ENCODE results near the gene ABCA1.
"Not testable (repeated sequence)": the region's sequence is repeated elsewhere in the genome, so short reads cannot be mapped to it uniquely, and the experiment has no call there.

ABCA1 gene

GRCh38 chr9:104864675-104865104 lies 63.3 kb downstream of the ABCA1 start:
- DNase-seq: no peak

- DNase-seq: no peak
Measured at GRCh38 chr9:104863180-104863883, 64.6 kb downstream of the ABCA1 start.

DNA sequence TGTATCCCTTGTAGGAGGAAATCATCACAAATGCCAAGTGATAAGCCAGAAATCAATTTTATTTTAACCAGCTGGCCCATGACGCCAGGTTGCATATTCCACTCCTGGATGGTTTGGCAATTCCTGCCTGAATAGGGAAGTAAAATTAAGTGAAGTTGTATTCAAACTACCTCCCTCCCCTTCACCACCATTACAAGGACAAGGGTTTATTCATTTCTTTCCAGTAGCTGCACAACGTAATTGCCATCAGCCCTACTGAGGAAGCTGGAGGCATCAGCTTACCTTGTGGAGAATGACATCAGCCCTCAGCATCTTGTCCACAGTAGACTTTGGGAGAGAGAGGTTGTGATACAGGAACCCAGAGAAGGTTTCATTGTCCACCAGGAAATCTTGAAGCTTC lies 66.6 kb downstream of the ABCA1 start:
- no peak for DNase-seq

DNA sequence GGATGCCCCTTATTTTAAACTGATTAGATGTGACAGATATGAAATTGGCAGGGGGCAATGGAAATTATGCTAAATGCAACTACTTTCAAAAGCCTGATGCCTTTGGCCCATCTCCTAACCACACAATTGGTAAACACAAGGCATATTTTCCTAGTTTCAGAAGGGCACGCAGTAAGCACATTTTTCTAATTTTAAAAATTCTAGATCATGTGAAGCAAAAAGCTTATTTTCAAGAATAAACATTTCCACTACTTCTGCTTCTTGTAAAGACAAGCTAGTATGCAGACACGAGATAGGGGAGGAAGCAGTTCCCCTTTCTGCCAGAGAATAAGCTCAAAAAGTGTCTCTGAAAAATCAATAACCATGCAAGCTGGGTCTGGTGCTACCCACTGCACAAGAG lies 67.7 kb downstream of the ABCA1 start:
- no peak for DNase-seq

DNA sequence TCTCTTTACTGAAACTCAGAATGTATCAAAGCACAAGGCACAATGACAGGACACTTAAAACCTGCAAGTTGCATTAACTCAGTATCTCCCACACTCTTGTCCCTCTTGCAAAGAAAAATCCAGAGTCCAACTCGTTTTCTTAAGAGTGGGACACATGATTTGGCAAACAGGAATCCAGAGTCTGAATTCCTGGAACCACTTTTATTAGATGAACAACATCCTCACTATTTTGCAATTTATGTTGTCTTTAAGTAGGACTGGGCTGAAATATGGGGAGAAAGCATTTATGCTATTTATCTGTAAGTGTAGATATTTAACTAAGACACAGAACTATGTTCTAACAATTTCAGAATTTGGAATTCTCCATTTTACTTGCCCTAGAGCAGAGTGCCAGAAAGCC lies 69.1 kb downstream of the ABCA1 start:
- no peak for DNase-seq

- no peak for DNase-seq
Measured at GRCh38 chr9:104858271-104858670, 69.7 kb downstream of the ABCA1 start.

- peak; percentile 15 for DNase-seq
Measured at GRCh38 chr9:104856413-104856941, 71.5 kb downstream of the ABCA1 start.

GRCh38 chr9:104855807-104856206 lies 72.1 kb downstream of the ABCA1 start:
- DNase-seq: no peak

DNA sequence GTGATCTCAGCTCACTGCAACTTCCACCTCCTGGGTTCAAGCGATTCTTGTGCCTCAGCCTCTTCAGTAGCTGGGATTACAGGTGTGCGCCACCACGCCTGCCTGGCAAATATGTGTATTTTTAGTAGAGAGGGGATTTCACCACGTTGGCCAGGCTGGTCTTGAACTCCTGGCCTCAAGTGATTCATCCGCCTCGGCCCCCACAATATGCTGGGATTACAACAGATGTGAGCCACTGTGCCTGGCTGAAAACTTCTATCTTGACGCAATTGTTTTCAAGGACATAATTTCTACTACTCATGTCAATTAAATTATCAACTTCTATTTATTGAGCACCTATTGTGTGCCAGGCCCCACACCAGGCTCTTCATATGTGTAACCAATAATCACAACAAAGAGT lies 72.7 kb downstream of the ABCA1 start:
- not testable (repeated sequence) for DNase-seq

DNA sequence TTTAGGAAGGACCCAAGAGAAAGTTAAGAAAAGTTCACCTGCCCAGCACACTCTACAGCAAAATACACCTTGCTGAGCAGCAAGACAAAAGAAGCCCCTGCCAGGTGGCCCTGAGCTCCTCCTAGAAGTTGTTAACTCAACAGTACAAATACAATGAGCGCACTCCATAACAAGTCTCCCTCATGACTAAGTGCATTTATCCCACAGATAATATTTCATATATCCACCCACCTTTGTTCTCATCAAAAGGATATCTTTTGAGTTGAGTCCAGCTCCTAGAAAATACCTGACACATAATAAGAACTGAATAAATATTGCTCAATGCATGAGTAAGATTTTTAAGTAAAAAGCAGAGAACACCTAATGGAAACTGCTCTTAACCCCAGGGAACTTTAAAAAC lies 73.3 kb downstream of the ABCA1 start:
- no peak for DNase-seq

GRCh38 chr9:104853683-104854082 lies 74.3 kb downstream of the ABCA1 start:
- no peak for DNase-seq

GRCh38 chr9:104853159-104853558 lies 74.8 kb downstream of the ABCA1 start:
- no peak for DNase-seq

DNA sequence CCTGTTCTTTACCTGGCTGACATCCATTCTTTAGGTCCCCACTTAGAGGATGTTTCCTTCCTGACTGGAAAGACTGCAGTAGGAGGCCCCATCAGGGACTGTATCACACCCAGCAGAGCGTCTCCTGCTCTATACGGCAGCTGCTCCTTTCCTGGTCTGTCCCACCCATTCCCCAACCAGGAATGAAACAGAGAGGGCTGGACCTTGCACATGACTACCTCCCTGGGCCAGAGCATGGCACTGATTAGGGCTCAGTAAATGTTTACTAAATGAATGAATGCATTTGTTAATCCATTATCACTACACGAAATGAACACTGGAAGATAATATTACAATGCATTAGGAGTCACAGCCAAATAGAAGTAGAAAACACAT lies 76.4 kb downstream of the ABCA1 start:
- DNase-seq: no peak

- no peak for DNase-seq
Measured at GRCh38 chr9:104850786-104851545, 77.0 kb downstream of the ABCA1 start.

- DNase-seq: no peak
Measured at GRCh38 chr9:104849023-104849422, 78.9 kb downstream of the ABCA1 start.

- no peak for DNase-seq
Measured at GRCh38 chr9:104844710-104845109, 83.2 kb downstream of the ABCA1 start.

DNA sequence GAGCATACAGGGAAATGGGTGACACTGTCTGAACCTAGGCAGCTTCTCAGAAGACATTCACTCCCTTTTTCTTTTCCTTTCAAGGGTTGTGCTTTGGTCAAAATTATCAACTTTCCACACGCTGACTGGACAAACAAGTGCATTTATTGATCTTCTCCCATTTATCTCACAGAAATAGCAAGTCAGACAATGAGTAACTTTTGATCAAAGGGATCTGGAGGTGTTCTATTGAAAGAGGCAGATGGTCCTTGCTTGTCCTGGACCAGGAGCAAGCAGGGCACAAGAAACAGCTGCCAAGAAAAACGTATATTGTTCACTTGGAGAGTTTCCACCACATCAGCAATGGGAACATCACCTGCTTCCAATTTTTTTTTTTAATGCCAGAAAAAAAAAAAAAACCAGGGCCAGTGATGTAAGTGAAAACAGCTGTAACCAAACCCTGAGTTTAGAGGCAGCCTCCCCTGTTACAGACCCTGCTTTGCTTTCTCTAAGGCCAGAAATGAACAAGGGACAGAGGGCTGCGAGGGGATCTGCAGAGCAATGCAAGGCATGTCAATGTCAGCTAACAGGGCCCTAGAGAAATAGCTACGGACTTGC lies 84.2 kb downstream of the ABCA1 start:
- DNase-seq: no peak

DNA sequence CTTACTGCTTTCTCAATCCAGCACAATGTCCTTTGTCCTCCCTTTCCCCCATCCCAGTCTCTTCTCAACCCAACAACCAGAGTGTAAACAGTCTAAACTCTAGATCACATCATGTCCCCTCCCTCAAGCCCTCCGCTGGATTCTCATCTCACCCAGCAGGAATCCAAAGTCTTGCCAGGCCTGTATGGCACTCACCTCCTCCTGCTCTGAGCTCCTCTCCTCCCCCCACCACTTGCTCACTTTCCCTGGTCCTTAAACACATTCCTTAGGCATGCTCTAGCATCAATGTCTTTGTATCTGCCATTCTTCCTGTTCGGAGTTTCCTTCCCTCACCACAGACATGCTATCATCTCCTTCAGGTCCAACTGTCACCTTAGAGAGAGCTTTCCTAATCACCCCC lies 85.3 kb downstream of the ABCA1 start:
- DNase-seq: no peak

DNA sequence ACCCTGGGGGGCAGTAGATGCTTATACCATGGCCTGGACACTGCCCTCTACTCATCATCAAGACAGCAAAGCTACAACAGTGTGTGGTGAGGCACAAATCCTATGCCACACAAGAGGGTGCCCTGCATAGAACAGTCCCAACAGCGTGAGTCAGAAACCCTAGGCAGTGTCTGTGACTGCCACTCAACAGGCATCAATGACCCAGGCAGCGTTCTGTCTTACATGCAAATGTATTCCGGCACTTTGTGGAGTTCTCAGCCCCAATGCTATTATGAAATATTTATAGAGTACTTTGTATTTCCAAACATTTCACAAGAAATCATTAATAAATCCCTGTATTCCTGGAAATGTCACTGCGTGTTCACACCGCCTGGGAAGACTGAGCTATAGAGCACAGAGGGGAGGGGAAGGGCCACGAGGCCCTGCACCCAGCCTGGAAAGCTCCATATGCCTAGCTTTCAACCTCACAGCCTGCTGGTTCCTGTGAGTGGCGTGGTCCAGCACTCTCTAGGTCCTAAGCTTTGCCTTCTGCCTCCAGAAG lies 86.3 kb downstream of the ABCA1 start:
- DNase-seq: no peak

- no peak for DNase-seq
Measured at GRCh38 chr9:104838958-104839357, 89.0 kb downstream of the ABCA1 start.

DNA sequence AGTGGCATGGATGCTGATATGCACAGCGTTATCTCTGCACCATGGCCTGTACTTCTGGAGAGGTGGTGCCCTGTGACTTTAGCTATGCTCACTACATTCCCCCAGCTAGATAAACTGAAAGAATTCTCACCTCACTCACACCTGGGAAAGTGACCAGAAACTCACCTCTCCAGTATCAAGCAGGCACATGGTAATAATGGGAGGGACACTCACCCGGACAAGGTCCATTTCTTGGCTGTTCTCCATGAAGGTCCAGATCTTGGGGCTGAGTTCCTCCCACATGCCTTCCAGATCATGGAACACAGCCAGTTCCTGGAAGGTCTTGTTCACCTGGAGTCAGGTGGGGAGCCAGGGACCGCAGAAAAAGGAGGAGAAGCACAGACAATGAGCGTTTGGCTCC lies 91.2 kb downstream of the ABCA1 start:
- no peak for DNase-seq

DNA sequence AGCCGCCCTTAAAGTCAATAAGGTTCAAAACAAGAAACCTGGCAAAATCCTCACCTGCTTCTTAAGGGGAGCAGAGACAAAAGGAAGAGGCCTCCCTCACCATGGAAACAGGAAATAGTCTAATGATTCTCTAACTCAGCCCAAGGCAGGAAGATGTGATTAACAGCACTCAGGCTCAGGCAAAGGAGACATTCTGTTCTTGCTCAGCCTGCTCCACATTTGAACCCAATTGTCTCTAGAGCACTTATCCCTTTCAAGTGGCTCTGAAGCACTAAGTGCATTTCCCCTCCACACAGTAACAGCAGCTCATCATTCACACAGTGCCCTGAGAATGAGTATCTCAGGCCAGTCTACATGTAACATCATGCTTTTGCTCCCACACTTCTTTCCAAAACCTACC lies 91.7 kb downstream of the ABCA1 start:
- DNase-seq: peak; percentile 19

DNA sequence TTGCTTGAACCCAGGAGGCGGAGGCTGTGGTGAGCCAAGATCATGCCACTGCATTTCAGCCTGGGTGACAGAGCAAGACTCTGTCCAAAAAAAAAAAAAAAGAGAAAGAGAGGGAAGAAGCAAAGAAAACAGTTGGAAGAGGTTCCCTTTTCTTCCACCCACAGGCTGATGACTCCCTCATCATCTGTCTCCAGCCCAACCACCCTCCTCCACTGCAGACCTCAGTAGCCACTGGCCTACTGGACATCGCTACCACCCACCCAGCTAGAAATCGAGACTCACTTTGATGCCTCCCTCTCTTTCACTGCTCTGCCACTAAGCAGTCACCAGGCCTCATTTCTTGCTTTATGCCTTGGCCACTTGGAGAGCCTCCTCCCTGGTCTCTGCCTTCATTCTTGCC lies 92.8 kb downstream of the ABCA1 start:
- DNase-seq: no peak

DNA sequence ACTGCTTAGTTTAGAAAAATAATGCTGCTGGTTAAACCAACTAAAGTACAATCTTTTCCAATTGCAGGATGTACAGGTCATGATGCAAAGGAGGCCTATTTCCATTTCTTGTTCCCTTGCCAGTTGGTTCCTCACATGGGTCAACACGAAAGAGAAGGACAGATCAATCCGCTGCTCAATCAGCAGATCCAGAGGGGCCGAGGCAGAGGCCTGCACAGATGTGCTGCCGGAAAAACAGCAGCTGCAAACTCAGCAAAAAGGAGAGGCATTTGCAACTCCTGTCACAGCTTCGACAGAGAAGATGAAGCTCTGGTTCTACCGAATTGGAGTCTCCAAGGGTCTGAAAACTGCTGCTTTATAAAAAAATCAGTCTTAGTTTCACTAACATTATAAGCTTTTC lies 94.3 kb downstream of the ABCA1 start:
- no peak for DNase-seq

All from DMS79 (cell line).